ENCODE results near the gene PPT2. TPM values are rescaled to one million over a fixed set of nuclear protein-coding genes. Genes with fewer than 3 reads are reported as not detected.
"Not testable (repeated sequence)": the region's sequence is repeated elsewhere in the genome, so short reads cannot be mapped to it uniquely, and the experiment has no call there.

PPT2 gene
- total RNA-seq, 1 donor from 2014 or later, result 23.4 TPM

GRCh38 chr6:32210191-32210601 is 56.3 kb downstream of the PPT2 start:
- Histone ChIP-seq H3K27me3 (ENCODE audit: low read depth) (no peaks in the 10 kb centered on the region), H3K36me3 (peaks cover 19% of the 10 kb centered on the region), H3K9me3 (replicated peaks) (no peaks in the 10 kb centered on the region), H3K27ac (replicated peaks) (no peak overlapping the region), H3K4me3 (no peak overlapping the region), H3K4me1 (no peaks in the 10 kb centered on the region)
- intact Hi-C loops (cut with micrococcal nuclease), result no loop called here
- no peak for DNase-seq
- no peak for TF ChIP-seq CTCF (IDR thresholded peaks at IDR 0.05; ENCODE audit: borderline replicate concordance)

- H3K27ac ChIP-seq (replicated peaks); H3K27me3 ChIP-seq (ENCODE audit: low read depth); H3K9me3 ChIP-seq (replicated peaks); DNase-seq; intact Hi-C loops (cut with micrococcal nuclease); H3K4me3 ChIP-seq; H3K4me1 ChIP-seq: not testable (repeated sequence)
- H3K36me3 ChIP-seq, result peaks cover 21% of the 10 kb centered on the region
These were observed 57.5 kb downstream of the PPT2 start for GRCh38 chr6:32211432-32211831.

GRCh38 chr6:32212076-32212760 is 58.3 kb downstream of the PPT2 start:
- H3K4me1 ChIP-seq, result no peaks in the 10 kb centered on the region
- no peak for TF ChIP-seq CTCF (IDR thresholded peaks at IDR 0.05; ENCODE audit: borderline replicate concordance)
- DNase-seq, result no peak
- H3K9me3 ChIP-seq (replicated peaks), result no peaks in the 10 kb centered on the region
- no peak overlapping the region for H3K27ac ChIP-seq (replicated peaks)
- H3K27me3 ChIP-seq (ENCODE audit: low read depth), result no peaks in the 10 kb centered on the region
- H3K36me3 ChIP-seq, result peaks cover 28% of the 10 kb centered on the region
- intact Hi-C loops (cut with micrococcal nuclease), result no loop called here
- H3K4me3 ChIP-seq, result no peak overlapping the region

Small RNA genes lying within 50 kb of the gene (microRNA-seq; reads per million reads assigned to microRNA genes)
- not detected for gene MIR6721
- gene MIR6833, result not detected

Other genes starting within 250 kb of the PPT2 start
- 9.7 TPM for gene C2, start 226.4 kb upstream of the PPT2 start, total RNA-seq
- 3.7 TPM for gene CFB, start 208.0 kb upstream of the PPT2 start, total RNA-seq
- 39.3 TPM for gene NELFE, start 195.2 kb upstream of the PPT2 start, total RNA-seq
- 32.9 TPM for gene SKIC2, start 195.0 kb upstream of the PPT2 start, total RNA-seq
- 11.2 TPM for gene DXO, start 182.0 kb upstream of the PPT2 start, total RNA-seq
- gene C4A, start 172.1 kb upstream of the PPT2 start, total RNA-seq, result 76.2 TPM
- gene C4B, start 139.3 kb upstream of the PPT2 start, total RNA-seq, result 72.9 TPM
- gene CYP21A2, start 115.7 kb upstream of the PPT2 start, total RNA-seq, result 0.41 TPM
- gene TNXB, start 44.8 kb upstream of the PPT2 start, total RNA-seq, result 73.0 TPM
- 29.1 TPM for gene ATF6B, start 25.9 kb upstream of the PPT2 start, total RNA-seq
- gene FKBPL, start 23.9 kb upstream of the PPT2 start, total RNA-seq, result 2.7 TPM
- gene PRRT1, start 2.2 kb upstream of the PPT2 start, total RNA-seq, result 1.0 TPM
- 9.2 TPM for gene EGFL8, start 10.5 kb downstream of the PPT2 start, total RNA-seq
- gene AGPAT1, start 21.9 kb downstream of the PPT2 start, total RNA-seq, result 43.0 TPM
- 76.0 TPM for gene RNF5, start 24.3 kb downstream of the PPT2 start, total RNA-seq
- gene AGER, start 30.1 kb downstream of the PPT2 start, total RNA-seq, result 1.8 TPM
- 36.5 TPM for gene PBX2, start 36.1 kb downstream of the PPT2 start, total RNA-seq
- 5.0 TPM for gene GPSM3, start 38.5 kb downstream of the PPT2 start, total RNA-seq
- 23.0 TPM for gene NOTCH4, start 69.9 kb downstream of the PPT2 start, total RNA-seq
- not detected for gene TSBP1, start 217.8 kb downstream of the PPT2 start, total RNA-seq

All from left ventricle myocardium inferior (tissue), 1 donor.